Ramos (cell line): Measurements from ENCODE around the gene PTX4.

Experiments
- in situ Hi-C: fragments of 300-500 bp; cut with MboI; formaldehyde crosslinking; loops from one replicate; pipeline ENCODE4 v1.14.3; 2022; ENCODE audit warnings: low sequenced_read_pairs; ENCODE audit not compliant: unreplicated experiment

The PTX4 gene

DNA sequence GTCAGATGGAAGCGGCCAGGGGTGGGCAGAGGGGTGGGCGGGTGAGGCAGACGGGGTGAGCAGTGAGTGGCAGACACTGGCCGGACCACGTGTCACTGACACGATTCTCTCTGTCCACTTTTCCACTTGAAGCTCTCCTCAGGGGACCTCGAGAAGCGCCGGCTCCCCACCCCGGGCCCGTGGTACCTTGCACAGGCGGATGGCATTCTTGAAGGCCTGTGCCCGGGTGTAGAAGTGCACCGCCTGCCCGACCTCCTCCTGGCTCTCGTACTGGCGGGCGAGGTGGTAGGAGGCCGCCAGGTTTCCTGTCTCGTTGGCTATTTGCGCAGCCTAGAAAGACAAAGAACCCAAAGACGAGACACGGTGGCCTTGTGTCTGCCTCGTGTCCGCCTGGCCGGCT, 35.6 kb upstream of the PTX4 start:
- in situ Hi-C loops, result no loop called here

DNA sequence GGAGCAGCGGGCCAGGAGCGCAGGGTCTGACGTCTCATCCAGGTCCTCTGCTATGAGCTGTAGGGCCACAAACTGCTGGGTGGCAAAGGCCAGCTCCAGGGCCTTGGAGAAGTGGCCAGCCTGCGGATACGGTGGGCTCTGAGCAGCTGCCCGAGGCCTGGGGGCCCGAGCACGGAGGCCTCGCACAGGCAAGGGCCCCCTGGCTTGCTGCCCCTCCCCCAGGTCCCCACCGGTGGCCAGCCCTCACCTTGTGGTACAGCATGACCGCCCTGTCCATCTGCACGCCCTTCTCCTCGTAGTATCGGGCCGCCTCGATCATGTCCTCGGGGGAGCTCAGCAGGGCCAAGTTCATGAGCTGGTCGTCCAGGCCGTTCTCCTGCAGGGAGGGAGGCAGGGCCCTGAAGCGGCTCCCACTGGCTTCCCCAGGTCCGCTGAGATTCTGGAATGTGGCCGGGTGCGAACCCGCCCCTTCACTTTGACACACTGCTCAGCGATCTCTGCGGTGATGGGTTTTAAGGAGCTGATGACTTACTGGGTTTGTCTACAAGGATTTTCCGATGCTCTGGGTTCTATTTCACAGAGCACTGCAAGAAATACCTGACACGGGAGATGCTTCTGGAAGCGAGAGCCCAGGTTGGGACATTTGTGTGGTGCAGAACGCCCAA, 35.0 kb upstream of the PTX4 start:
- in situ Hi-C loops, result no loop called here

- in situ Hi-C loops, result no loop called here
These were observed 31.7 kb upstream of the PTX4 start for GRCh38 chr16:1520461-1520860.

GRCh38 chr16:1519831-1520230, 31.1 kb upstream of the PTX4 start:
- in situ Hi-C loops, result no loop called here

DNA sequence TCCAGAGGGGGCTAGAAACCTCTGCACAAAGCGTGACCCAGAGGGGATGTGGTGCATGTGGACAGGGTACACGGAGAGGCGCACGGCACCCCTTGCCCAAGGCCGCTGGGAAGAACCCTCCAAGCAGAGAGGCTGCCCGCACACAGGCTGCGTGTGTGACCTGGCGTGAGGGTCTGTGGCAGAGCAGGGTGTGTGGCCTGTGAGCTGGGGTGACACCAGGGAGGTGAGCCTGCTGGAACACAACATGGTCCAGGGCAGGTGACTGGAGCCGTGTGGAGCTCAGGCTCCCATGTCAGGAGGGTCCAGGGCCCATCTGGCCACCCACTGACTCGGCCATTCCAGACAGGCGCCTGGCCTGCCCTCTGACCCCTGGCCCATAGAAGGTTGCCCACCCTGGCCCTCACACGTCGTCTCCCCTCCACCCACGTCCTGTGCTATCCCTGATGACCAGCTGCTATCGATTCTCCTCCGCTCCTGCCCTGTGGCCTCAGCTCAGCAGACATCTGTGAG, 29.9 kb upstream of the PTX4 start:
- in situ Hi-C loops, result no loop called here

DNA sequence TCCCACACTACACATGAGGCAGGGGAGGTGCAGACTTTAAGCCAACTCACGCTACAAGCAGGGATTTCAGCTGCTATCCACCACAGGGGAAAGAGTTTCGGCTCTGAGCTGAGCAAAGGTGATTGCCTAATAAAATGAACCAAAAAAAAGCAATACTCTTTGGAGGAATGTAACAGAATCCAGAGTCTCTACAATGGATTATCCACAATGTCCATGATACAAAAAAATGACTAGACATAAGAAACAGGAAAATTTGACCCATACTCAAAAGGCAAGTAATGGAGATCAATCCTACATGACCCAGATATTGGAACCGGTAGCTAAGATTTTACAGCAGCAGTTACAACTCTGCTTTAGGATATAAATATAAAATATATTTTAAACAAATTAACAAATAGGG, 25.8 kb upstream of the PTX4 start:
- in situ Hi-C loops, result no loop called here

DNA sequence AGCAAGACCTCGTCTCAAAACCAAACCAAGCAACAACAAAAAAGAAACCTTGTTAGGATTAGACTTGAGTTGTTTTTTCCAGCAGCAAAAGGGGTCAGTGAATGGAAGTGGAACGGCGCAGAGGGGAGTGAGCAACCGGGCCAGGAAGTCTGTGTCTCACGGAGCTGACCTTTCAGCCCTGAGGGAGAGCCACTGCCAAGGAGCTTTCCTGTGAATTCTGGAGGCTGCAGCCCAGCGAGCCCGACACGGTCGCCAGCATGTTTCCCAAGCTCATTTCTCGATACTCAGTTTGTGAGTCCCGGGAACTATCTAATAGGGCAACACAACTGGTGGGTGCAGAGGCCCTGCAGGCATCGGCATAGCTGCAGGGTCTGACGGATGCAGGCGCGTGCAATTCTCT, 24.0 kb upstream of the PTX4 start:
- in situ Hi-C loops, result no loop called here

DNA sequence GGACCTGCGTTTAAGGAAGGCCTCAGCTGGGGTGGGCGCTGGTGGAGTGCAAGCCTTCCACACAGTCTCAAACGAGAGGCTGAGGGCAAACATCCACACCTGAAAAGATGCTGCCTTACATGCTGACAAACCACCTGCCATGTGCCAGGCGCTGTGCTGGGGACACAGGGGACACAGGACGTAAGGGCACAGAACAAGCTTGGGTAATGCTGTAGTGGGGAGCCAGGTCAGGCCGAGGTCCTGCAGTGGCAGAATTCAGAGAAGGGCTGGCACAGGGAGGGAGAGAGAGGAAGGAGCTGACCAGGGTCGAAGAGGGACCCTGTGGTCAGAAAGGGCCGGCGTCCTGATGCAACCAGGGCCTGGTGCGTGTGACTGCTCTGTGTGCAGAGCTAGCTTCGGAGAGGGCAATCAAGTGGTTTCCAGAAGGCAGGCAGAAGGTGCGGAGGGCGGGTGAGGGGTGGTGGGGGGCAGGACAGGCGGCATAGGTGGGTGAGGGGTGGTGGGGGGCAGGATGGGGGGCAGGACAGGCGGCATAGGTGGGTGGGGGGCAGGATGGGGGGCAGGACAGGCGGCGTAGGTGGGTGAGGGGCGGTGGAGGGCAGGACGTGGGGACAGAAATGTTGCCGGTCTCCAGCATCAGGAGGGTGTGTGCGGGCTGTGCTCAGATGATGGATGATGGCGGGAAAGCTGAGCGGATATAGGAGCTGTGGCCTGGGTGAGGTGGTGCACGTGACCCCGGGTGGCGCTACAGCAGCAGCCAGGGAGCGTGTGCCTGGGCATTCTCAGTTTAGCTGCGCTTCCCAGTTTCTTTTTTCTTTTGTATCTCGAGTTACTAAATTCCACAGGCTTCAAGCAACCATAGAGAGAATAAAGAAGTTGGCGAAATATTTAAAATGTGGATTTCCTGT, 23.2 kb upstream of the PTX4 start:
- in situ Hi-C loops, result no loop called here

GRCh38 chr16:1510941-1511351, 22.2 kb upstream of the PTX4 start:
- in situ Hi-C loops, result no loop called here

- in situ Hi-C loops, result no loop called here
These were observed 21.5 kb upstream of the PTX4 start for GRCh38 chr16:1510272-1510671.

DNA sequence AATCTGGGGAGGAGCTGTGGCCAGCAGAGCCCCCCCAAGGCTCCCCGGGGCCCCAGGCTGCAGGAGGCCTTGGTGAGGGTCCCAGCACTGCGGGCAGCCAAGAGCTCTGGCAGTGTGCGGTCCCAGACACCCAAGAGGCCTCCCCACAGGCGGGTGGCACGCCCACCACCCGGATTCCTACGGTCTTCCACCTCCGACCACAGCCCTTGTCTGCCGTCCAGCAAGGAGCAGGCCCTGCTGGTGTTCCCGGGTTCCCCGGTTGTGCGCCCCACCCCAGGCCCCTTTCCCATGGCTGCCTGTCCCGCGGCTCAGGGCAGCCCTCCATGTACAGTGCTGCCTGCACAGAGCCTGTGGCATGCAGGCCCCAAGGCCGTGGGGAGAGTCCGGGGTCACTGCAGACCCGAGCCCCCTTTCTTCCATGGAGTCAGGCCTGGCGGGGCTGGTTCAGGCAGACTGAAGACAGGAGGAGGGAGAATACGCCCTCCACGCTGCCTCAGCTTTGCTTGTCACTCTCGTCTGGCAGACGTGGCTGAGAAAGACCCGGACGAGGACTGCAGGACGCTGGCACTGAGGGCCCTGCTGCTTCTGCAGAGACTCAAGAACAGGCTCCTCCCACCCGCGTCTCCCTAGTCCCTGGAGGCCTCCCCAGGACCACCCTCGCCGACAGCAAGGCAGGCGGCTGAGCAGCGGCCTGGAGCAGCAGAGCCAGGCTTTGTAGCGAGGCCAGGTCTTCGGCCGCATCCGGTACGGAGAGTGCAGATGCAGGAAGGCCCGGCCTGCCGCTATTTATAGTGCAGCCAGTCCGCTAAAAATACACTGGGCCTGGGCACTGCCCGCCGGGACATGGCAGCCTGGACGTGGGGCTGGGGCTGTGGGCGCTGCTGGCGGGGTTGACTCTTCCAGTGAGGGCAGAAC, 20.8 kb upstream of the PTX4 start:
- in situ Hi-C loops, result no loop called here

GRCh38 chr16:1508494-1509187, 19.9 kb upstream of the PTX4 start:
- in situ Hi-C loops, result no loop called here

DNA sequence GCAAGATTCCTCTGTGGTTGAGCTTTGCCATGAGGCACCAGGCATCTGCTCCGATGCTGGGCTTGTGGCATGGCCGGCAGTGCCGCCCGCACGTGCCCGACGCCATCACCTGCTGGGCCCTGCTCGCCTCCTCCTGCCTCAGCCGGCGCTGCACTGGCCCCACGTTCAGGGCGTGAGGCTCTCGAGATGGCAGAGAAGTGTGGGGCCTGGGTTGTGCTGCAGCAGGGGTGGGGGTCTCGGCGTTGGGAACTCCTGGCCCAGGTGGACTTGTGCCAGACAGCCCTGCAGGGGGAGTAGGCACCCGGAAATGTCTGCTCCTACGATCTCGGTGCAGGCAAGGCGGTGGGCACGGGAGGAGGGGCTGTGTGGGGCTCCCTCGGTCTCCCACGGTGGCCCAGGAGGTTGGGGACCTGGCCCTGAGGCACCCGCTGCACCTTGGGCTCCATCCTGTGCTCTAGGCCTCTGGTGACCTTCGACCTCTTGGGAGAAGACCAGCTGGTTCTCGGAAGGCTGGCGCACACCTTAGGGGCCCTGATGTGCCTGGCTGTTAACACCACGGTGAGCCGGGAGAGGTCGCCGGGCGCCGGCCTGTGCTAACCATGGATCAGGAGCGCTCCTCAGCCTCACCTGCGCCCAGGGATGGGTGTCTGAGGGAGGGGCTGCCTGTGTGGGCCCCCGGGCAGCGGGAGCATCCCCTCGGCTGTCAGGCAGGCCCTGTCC, 17.9 kb upstream of the PTX4 start:
- in situ Hi-C loops, result no loop called here

GRCh38 chr16:1505912-1506311, 17.2 kb upstream of the PTX4 start:
- in situ Hi-C loops, result no loop called here

DNA sequence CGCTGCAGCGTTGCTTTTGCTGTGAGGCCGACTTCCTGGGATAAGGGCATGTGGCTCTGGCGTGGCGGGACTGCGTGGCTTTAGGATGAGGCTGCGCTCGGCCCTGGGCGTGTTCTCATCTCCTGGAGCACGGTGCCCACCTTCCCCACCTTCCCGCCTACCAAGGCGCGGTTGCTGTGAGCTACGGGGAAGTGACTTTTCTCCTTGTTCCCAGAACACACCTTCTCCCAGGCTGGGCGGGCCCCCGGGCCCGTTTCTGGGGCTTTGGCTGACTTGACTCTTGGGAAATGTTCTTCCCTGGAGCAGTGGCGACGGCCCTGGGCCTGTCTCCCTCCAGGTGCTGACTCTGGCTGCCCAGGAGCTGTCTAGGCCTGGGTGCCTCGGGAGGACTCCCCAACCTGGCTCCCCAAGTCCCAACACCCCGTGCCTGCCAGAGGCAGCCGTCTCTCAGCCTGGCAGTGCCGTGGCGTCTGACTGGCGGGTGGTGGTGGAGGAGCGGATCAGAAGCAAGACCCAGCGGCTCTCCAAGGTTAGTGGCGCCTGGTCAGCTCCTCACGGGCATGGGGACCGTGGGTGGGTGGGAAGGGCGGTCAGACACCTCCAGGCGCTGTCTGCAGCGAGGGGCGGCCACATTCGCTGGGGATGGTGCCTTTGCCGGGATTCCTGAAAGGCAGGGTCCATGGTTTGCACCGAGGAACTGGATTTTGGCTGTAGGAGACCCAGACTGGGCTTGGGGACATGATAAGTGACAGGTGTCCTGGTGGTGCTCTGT, 16.5 kb upstream of the PTX4 start:
- in situ Hi-C loops, result no loop called here

DNA sequence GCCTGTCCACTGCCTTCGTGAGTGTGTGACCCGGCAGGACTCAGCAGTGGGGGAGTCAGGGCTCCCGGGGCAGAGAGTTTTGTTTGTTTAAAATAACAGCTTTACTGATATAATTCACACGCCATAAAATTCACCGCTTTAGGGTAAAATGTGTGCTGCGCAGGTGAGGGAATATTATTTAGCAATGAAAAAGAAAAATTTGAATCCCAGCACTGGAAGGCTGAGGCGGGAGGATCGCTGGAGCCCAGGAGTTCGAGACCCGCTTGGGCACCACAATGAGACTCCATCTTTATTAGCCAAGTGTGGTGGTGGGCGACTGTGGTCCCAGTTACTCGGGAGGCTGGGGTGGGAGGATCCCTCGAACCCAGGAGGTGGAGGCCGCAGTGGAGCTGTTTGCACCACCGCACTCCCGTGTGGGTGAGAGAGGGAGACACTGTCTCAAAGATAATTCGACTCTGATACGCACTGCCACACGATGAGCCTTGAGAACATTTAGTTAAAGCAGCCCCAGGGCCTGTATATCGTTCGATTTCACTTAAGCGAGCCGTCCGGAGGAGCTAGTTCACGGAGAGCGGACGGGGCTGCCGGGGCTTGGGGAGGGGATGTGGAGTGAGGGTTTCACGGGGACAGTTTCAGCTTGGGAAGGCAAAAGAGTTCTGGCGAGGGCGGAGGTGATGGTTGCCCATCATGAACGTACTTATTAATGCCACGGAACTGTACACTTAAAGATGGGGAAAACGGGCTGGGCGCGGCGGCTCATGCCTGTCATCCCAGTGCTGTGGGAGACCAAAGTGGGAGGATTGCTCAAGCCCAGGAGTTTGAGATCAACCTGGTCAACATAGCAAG, 14.6 kb upstream of the PTX4 start:
- in situ Hi-C loops, result no loop called here

DNA sequence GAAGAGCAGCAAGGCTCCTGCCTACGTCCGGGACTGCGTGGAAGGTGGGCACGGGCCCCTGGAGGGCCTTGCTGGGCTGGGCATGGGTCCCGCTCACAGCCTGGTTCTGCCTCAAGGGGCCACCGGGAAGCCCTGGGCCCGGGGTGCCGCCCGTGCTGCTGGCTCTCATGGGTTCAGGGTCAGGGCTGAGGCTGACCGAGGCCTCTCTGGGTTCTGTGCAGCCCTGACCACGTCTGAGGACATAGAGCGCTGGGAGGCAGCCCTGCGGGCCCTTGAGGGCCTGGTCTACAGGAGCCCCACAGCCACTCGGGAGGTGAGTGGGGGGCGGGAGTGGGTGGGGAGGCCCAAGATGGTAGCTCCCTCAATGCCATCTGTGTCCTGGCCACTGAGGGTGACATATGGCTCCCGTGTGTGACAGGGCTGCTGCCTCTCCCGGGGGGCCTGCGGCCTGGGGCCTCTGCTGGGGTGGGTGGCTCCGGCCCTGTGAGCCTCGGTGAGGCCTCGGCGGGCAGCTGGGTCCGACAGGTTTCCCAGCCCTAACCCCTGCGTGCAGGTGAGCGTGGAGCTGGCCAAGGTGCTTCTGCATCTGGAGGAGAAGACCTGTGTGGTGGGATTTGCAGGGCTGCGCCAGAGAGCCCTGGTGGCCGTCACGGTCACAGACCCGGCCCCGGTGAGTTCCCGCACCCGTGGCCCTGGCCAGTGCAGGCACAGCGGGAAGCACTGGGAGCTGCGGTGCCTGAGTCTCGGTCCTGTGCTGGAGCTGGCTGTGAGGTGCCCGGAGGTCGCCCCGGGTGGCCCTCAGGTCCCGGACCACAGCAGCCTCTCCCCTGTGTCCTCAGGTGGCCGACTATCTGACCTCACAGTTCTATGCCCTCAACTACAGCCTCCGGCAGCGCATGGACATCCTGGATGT, 13.6 kb upstream of the PTX4 start:
- in situ Hi-C loops, result no loop called here
